Endothelial cell of umbilical vein (primary cell): ENCODE measurements around the gene CCDC197. TPM values are rescaled to one million over a fixed set of nuclear protein-coding genes. Genes with fewer than 3 reads are reported as not detected.

Source experiments
- BruUV-seq: library from RNA; stranded (reverse); fragments of 400-500 nt; replicated peaks from 2 replicates; lab custom pipeline; 2021; lab: Mats Ljungman, UMichigan
- CTCF ChIA-PET: fragments of 300-600, 350-600 bp; sonication (Branson Sonifier 250); formaldehyde crosslinking; loops from one replicate; lab custom pipeline; 2021; ENCODE audit warnings: antibody characterized with exemption, inconsistent platforms; lab: Charles Lee
- POLR2A ChIA-PET: fragments of 300-600, 350-600 bp; sonication (Branson Sonifier 250); formaldehyde crosslinking; loops from one replicate; lab custom pipeline; 2021; ENCODE audit warnings: antibody characterized with exemption, inconsistent platforms; lab: Charles Lee
- DNase-seq: peaks from one replicate; pipeline ENCODE4 v3.0.0-alpha.2; 2011; ENCODE audit warnings: low read depth, low spot score
- FAIRE-seq: peaks from 2 replicates; lab custom pipeline; 2011; peaks lifted over from hg19 to GRCh38; lab: Jason Lieb, UNC
- H2AFZ ChIP-seq: 2 replicates; pipeline ENCODE4 v1.6.0; 2012; ENCODE audit warnings: low read depth, low read length, control low read depth, inconsistent platforms
- H3K27ac ChIP-seq: 2 replicates; pipeline ENCODE4 v1.5.1; 2011; ENCODE audit warnings: low read depth, mild to moderate bottlenecking, control low read depth, low read length, moderate library complexity; ENCODE audit not compliant: insufficient read depth
- H3K27me3 ChIP-seq, 2 experiments: 2 replicates each; pipeline versions ENCODE4 v1.6.0 to v1.6.1; 2011; ENCODE audit warnings: low read length in 2 of 2, mixed read lengths in 1 of 2; ENCODE audit not compliant: control insufficient read depth in 2 of 2, insufficient read depth in 2 of 2
- H3K36me3 ChIP-seq, 2 experiments: 2 replicates in 1 of 2; 3 replicates in 1 of 2; pipeline ENCODE4 v1.5.1; 2011; ENCODE audit warnings: low read length in 2 of 2, mild to moderate bottlenecking in 1 of 2, moderate library complexity in 1 of 2; ENCODE audit not compliant: control insufficient read depth in 2 of 2, insufficient read depth in 2 of 2; ENCODE audit errors: extremely low read depth in 1 of 2
- H3K4me1 ChIP-seq: 3 replicates; pipeline ENCODE4 v1.5.1; 2011; ENCODE audit warnings: mild to moderate bottlenecking, low read length; ENCODE audit not compliant: control insufficient read depth, insufficient read depth; ENCODE audit errors: extremely low read depth
- H3K4me2 ChIP-seq: 2 replicates; pipeline ENCODE4 v1.6.1; 2011; ENCODE audit warnings: low read length, control low read depth, mixed read lengths; ENCODE audit not compliant: insufficient read depth
- H3K4me3 ChIP-seq, 3 experiments: fragments of 200-600 bp in 1 of 3; sonication (generic), shearing (Covaris generic) in 1 of 3; replicated peaks in 1 of 3; 2 replicates each; pipeline ENCODE4 v1.5.1; 2011 to 2016; ENCODE audit warnings: control low read depth in 3 of 3, low read length in 3 of 3, mild to moderate bottlenecking in 2 of 3, inconsistent platforms in 1 of 3, low read depth in 1 of 3, moderate library complexity in 1 of 3; ENCODE audit not compliant: insufficient read depth in 1 of 3
- H3K79me2 ChIP-seq: 2 replicates; pipeline ENCODE4 v1.6.0; 2012; ENCODE audit warnings: low read length, inconsistent platforms; ENCODE audit not compliant: control insufficient read depth, insufficient read depth
- H3K9ac ChIP-seq: replicated peaks from 2 replicates; pipeline ENCODE3; 2011; ENCODE audit warnings: low read length, control low read depth; ENCODE audit not compliant: insufficient read depth; ENCODE audit errors: extremely low read depth
- H3K9me1 ChIP-seq: replicated peaks from 3 replicates; pipeline ENCODE4 v1.6.0; 2011; ENCODE audit warnings: mild to moderate bottlenecking, low read length; ENCODE audit not compliant: control insufficient read depth, insufficient read depth; ENCODE audit errors: extremely low read depth
- H3K9me3 ChIP-seq: replicated peaks from 2 replicates; pipeline ENCODE4 v1.5.1; 2012; ENCODE audit warnings: low read length, inconsistent platforms; ENCODE audit not compliant: control insufficient read depth, insufficient read depth
- H4K20me1 ChIP-seq: replicated peaks from 2 replicates; pipeline ENCODE3; 2011; ENCODE audit warnings: mild to moderate bottlenecking, low read length; ENCODE audit not compliant: control insufficient read depth, insufficient read depth; ENCODE audit errors: extremely low read depth
- CTCF ChIP-seq, 2 donors: IDR thresholded peaks; 1 replicate in 1 of 2; 2 replicates in 1 of 2; pipeline ENCODE4 v1.5.1; 2011; ENCODE audit warnings: low read length in 2 of 2, mild to moderate bottlenecking in 2 of 2, moderate library complexity in 2 of 2, control low read depth in 1 of 2, inconsistent platforms in 1 of 2, low read depth in 1 of 2; ENCODE audit not compliant: insufficient read depth in 1 of 2; ENCODE audit errors: extremely low read depth in 1 of 2
- FOS ChIP-seq: IDR thresholded peaks from 2 replicates; pipeline ENCODE4 v1.6.1; 2011; ENCODE audit warnings: mild to moderate bottlenecking, low read length, moderate library complexity, borderline replicate concordance; ENCODE audit not compliant: insufficient read depth
- MAX ChIP-seq: IDR thresholded peaks from 2 replicates; pipeline ENCODE4 v1.6.1; 2011; ENCODE audit not compliant: insufficient read depth, insufficient read length
- POLR2A ChIP-seq: IDR thresholded peaks from 2 replicates; pipeline ENCODE4 v1.6.1; 2012; ENCODE audit warnings: low read depth, mild to moderate bottlenecking, control low read depth, low read length
- dilution Hi-C: fragments of 300-500 bp; cut with MboI; formaldehyde crosslinking; loops from one replicate; pipeline ENCODE4 v1.15.0; 2019; ENCODE audit warnings: low sequenced_read_pairs; ENCODE audit not compliant: extremely low pct_ligation_motif_present
- intact Hi-C: fragments of 100-400 bp; cut with micrococcal nuclease; formaldehyde crosslinking; loops from one replicate; pipeline ENCODE4 v1.10.0; 2022
- polyA plus RNA-seq, 4 experiments: library from polyadenylated mRNA; depleted of rRNA in 3 of 4; stranded (reverse) in 3 of 4; unstranded in 1 of 4; fragments of >200 nt; gene quantifications; 2 replicates each; pipeline versions ENCODE4 v1.2.1 to v1.2.3, GENCODE V29; 2011 to 2012; ENCODE audit warnings: missing spikeins in 1 of 4
- total RNA-seq: library from RNA; stranded (reverse); gene quantifications from 2 replicates; pipeline ENCODE4 v1.2.3, GENCODE V29; 2021

Gene CCDC197
- total and polyA plus RNA-seq, 2 donors (not counting 3 experiments of a cell fraction or from before 2014, with no cell fraction given), result not detected

- Histone ChIP-seq H3K36me3 (no peaks in the 10 kb centered on the region), H3K4me3 (no peak overlapping the region), H3K27ac (no peak overlapping the region), H3K4me1 (no peaks in the 10 kb centered on the region), H3K4me2 (no peak overlapping the region), H3K9me1 (no peaks in the 10 kb centered on the region), H3K79me2 (no peaks in the 10 kb centered on the region), H2AFZ (no peak overlapping the region), H3K27me3 (no peaks in the 10 kb centered on the region), H3K9me3 (no peaks in the 10 kb centered on the region), H3K9ac (no peak overlapping the region), H4K20me1 (no peaks in the 10 kb centered on the region)
- DNase-seq (no peak), FAIRE-seq (no peak)
- no peak for TF ChIP-seq POLR2A
- no peak for TF ChIP-seq MAX
- no peak for TF ChIP-seq FOS
- TF ChIP-seq CTCF (IDR thresholded peaks at IDR 0.05; ENCODE audit: extremely low read depth in 1 of 2, insufficient read depth in 1 of 2, low read depth in 1 of 2, low read length in 2 of 2), result no peak
- ChIA-PET POLR2A (no interaction called here), CTCF (interaction anchor here (1.1 to 4.3 kb wide), 3 partner anchors 8 to 154 kb away, joined by 3 to 37 read pairs (median 5); no protein-coding TSS in a partner anchor)
- dilution Hi-C loops (no loop called here), intact Hi-C loops (no loop called here)
- BruUV-seq, result no TSS peak
Observed at GRCh38 chr14:93982230-93983007, 14.7 kb upstream of the CCDC197 start.
